ENCODE results near the gene DLG5. TPM values are rescaled to one million over a fixed set of nuclear protein-coding genes. Genes with fewer than 3 reads are reported as not detected.

The DLG5 gene
- polyA plus RNA-seq, 3 donors = 0.14 to 0.77 TPM; not detected in 1

- no peaks in the 10 kb centered on the region for H3K9me3 ChIP-seq (replicated peaks in 1 of 2; ENCODE audit: control insufficient read depth in 1 of 2, insufficient read depth in 1 of 2, low read length in 2 of 2)
- DNase-seq = no peak
- no peaks in the 10 kb centered on the region for H3K4me1 Mint-ChIP-seq
- H3K4me3 Mint-ChIP-seq = no peak overlapping the region
- H2AFZ ChIP-seq (ENCODE audit: insufficient read depth, low read depth, low read length, poor library complexity, severe bottlenecking) = no peak overlapping the region
- H3K9me3 Mint-ChIP-seq = no peaks in the 10 kb centered on the region
- H3K79me2 ChIP-seq (ENCODE audit: insufficient read depth, low read length) = no peaks in the 10 kb centered on the region
- no peak overlapping the region for H3K4me3 ChIP-seq (replicated peaks in 1 of 3; ENCODE audit: low read depth in 2 of 3, low read length in 3 of 3)
- H3K27me3 ChIP-seq (ENCODE audit: control insufficient read depth in 2 of 2, insufficient read depth in 2 of 2, low read length in 2 of 2) = no peaks in the 10 kb centered on the region
- no peak overlapping the region for H3K27ac ChIP-seq (ENCODE audit: low read depth in 1 of 2, low read length in 2 of 2)
- no peaks in the 10 kb centered on the region for H3K4me1 ChIP-seq (ENCODE audit: control insufficient read depth in 1 of 2, insufficient read depth in 2 of 2, low read length in 2 of 2)
- H3K27ac Mint-ChIP-seq = no peak overlapping the region
- no peaks in the 10 kb centered on the region for H3K36me3 Mint-ChIP-seq
- peaks cover 0 to 4% (median 0%) of the 10 kb centered on the region in 3 donors for H3K27me3 Mint-ChIP-seq (ENCODE audit: low read depth in 3 of 3)
- H3K9ac ChIP-seq (ENCODE audit: insufficient read depth, low read length, poor library complexity, severe bottlenecking) = no peak overlapping the region
- no peaks in the 10 kb centered on the region for H4K20me1 ChIP-seq (ENCODE audit: insufficient read depth, low read length)
- intact Hi-C loops (cut with micrococcal nuclease) = no loop called here
- no peaks in the 10 kb centered on the region for H3K36me3 ChIP-seq (replicated peaks in 1 of 2; ENCODE audit: control insufficient read depth in 1 of 2, insufficient read depth in 2 of 2, low read length in 2 of 2)
- no peak overlapping the region for H3K4me2 ChIP-seq (replicated peaks; ENCODE audit: extremely low read depth, low read length, poor library complexity, severe bottlenecking)
- WGBS (ENCODE audit: insufficient coverage) = 89% methylated on average over 1 of the region's 4 CpGs
- no peak for TF ChIP-seq CTCF (IDR thresholded peaks at IDR 0.05)
Measured at GRCh38 chr10:77859865-77860282, 66.7 kb downstream of the DLG5 start.

- no peak overlapping the region for H3K27ac Mint-ChIP-seq
- no peak overlapping the region for H3K4me2 ChIP-seq (replicated peaks; ENCODE audit: extremely low read depth, low read length, poor library complexity, severe bottlenecking)
Measured at GRCh38 chr10:77859200-77859864, 67.2 kb downstream of the DLG5 start.

More at GRCh38 chr10:77859200-77859864, 67.2 kb downstream of the DLG5 start:
- no peaks in the 10 kb centered on the region for H3K79me2 ChIP-seq (ENCODE audit: insufficient read depth, low read length)
- 64% methylated on average over 2 of the region's 7 CpGs for WGBS (ENCODE audit: insufficient coverage)
- no peak overlapping the region for H2AFZ ChIP-seq (ENCODE audit: insufficient read depth, low read depth, low read length, poor library complexity, severe bottlenecking)
- no peaks in the 10 kb centered on the region for H3K4me1 ChIP-seq (ENCODE audit: control insufficient read depth in 1 of 2, insufficient read depth in 2 of 2, low read length in 2 of 2)
- no peak for TF ChIP-seq CTCF (IDR thresholded peaks at IDR 0.05)
- no peak for DNase-seq
- H3K9me3 ChIP-seq (replicated peaks in 1 of 2; ENCODE audit: control insufficient read depth in 1 of 2, insufficient read depth in 1 of 2, low read length in 2 of 2) = no peaks in the 10 kb centered on the region
- H4K20me1 ChIP-seq (ENCODE audit: insufficient read depth, low read length) = no peaks in the 10 kb centered on the region
- H3K27ac ChIP-seq (ENCODE audit: low read depth in 1 of 2, low read length in 2 of 2) = no peak overlapping the region
- intact Hi-C loops (cut with micrococcal nuclease) = no loop called here
- Mint-ChIP-seq H3K36me3 (no peaks in the 10 kb centered on the region), H3K4me1 (no peaks in the 10 kb centered on the region), H3K4me3 (no peak overlapping the region), H3K27me3 (ENCODE audit: low read depth in 3 of 3) (peaks cover 0 to 4% (median under 1%) of the 10 kb centered on the region in 3 donors), H3K9me3 (no peaks in the 10 kb centered on the region)
- no peaks in the 10 kb centered on the region for H3K36me3 ChIP-seq (replicated peaks in 1 of 2; ENCODE audit: control insufficient read depth in 1 of 2, insufficient read depth in 2 of 2, low read length in 2 of 2)
- H3K27me3 ChIP-seq (ENCODE audit: control insufficient read depth in 2 of 2, insufficient read depth in 2 of 2, low read length in 2 of 2) = no peaks in the 10 kb centered on the region
- H3K4me3 ChIP-seq (replicated peaks in 1 of 3; ENCODE audit: low read depth in 2 of 3, low read length in 3 of 3) = no peak overlapping the region
- H3K9ac ChIP-seq (ENCODE audit: insufficient read depth, low read length, poor library complexity, severe bottlenecking) = no peak overlapping the region

Measured in CD14-positive monocyte (primary cell).